Neural progenitor cell (in vitro differentiated cells): ENCODE results near the gene BLOC1S4. TPM values are rescaled to one million over a fixed set of nuclear protein-coding genes. Genes with fewer than 3 reads are reported as not detected.

Experiments
- DNase-seq: peaks from one replicate; pipeline ENCODE4 v3.0.0-alpha.2; 2016; ENCODE audit warnings: low spot score
- H2AFZ ChIP-seq: fragments of 200-600 bp; sonication (generic); replicated peaks from 2 replicates; pipeline ENCODE4 v1.6.1; 2016; ENCODE audit warnings: antibody characterized with exemption
- H3F3A ChIP-seq: fragments of 200-600 bp; sonication (generic); 2 replicates; pipeline ENCODE4 v1.6.1; 2016; ENCODE audit warnings: antibody characterized with exemption, low read depth
- H3K27ac ChIP-seq: fragments of 200-600 bp; sonication (generic); 2 replicates; pipeline ENCODE4 v1.5.1; 2016; ENCODE audit warnings: mild to moderate bottlenecking
- H3K27me3 ChIP-seq: fragments of 200-600 bp; sonication (generic); 2 replicates; pipeline ENCODE4 v1.6.1; 2016; ENCODE audit warnings: mild to moderate bottlenecking, moderate library complexity
- H3K36me3 ChIP-seq: fragments of 200-600 bp; sonication (generic); 2 replicates; pipeline ENCODE4 v1.5.1; 2016
- H3K4me1 ChIP-seq: fragments of 200-600 bp; sonication (generic); 2 replicates; pipeline ENCODE4 v1.6.1; 2016; ENCODE audit warnings: mixed run types
- H3K4me2 ChIP-seq: fragments of 200-600 bp; sonication (generic); 2 replicates; pipeline ENCODE4 v1.6.1; 2016
- H3K4me3 ChIP-seq: fragments of 200-600 bp; sonication (generic); 2 replicates; pipeline ENCODE4 v1.5.1; 2016
- H3K79me2 ChIP-seq: fragments of 200-600 bp; sonication (generic); 2 replicates; pipeline ENCODE4 v1.6.1; 2016; ENCODE audit warnings: low read depth
- H3K9ac ChIP-seq: fragments of 200-600 bp; sonication (generic); 2 replicates; pipeline ENCODE4 v1.6.1; 2016
- H3K9me3 ChIP-seq: fragments of 200-600 bp; sonication (generic); 2 replicates; pipeline ENCODE4 v1.5.1; 2016; ENCODE audit warnings: low read depth
- H4K20me1 ChIP-seq: fragments of 200-600 bp; sonication (generic); 2 replicates; pipeline ENCODE4 v1.6.1; 2016; ENCODE audit warnings: low read depth
- H3K27ac Mint-ChIP-seq: 3 replicates; pipeline ENCODE4 v1.8.0; 2021; ENCODE audit warnings: mixed read lengths
- H3K27me3 Mint-ChIP-seq: 2 replicates; pipeline ENCODE4 v1.8.0; 2022; ENCODE audit warnings: low read depth, mild to moderate bottlenecking, inconsistent platforms, moderate library complexity, mixed read lengths; ENCODE audit not compliant: insufficient read depth
- H3K36me3 Mint-ChIP-seq: 3 replicates; pipeline ENCODE4 v1.8.0; 2021; ENCODE audit warnings: mixed read lengths
- H3K4me1 Mint-ChIP-seq: 3 replicates; pipeline ENCODE4 v1.8.0; 2021; ENCODE audit warnings: mixed read lengths
- H3K4me3 Mint-ChIP-seq: 3 replicates; pipeline ENCODE4 v1.8.0; 2021; ENCODE audit warnings: mild to moderate bottlenecking, moderate library complexity, mixed read lengths
- H3K9me3 Mint-ChIP-seq: 3 replicates; pipeline ENCODE4 v1.8.0; 2020; ENCODE audit warnings: mixed read lengths
- CTCF ChIP-seq: fragments of 200-600 bp; sonication (generic); IDR thresholded peaks from 2 replicates; pipeline ENCODE4 v1.5.1; 2017; ENCODE audit warnings: antibody characterized with exemption, mild to moderate bottlenecking
- EZH2 ChIP-seq: fragments of 200-600 bp; sonication (generic); IDR thresholded peaks from 2 replicates; pipeline ENCODE4 v1.6.1; 2017; ENCODE audit warnings: antibody characterized with exemption, mild to moderate bottlenecking, moderate library complexity
- EZH2phosphoT487 ChIP-seq: fragments of 200-600 bp; sonication (generic); IDR thresholded peaks from 2 replicates; pipeline ENCODE4 v1.6.1; 2017; ENCODE audit warnings: antibody characterized with exemption
- total RNA-seq: library from RNA; depleted of rRNA; stranded (reverse); fragments of >200 nt; gene quantifications from 2 replicates; pipeline ENCODE4 v1.2.3, GENCODE V29; 2015; ENCODE audit warnings: low replicate concordance

BLOC1S4 gene
- total RNA-seq, 1 donor from 2014 or later, result 10.5 TPM

- H3K9me3 ChIP-seq, result no peaks in the 10 kb centered on the region
- Mint-ChIP-seq H3K27ac (no peak overlapping the region), H3K9me3 (no peaks in the 10 kb centered on the region), H3K36me3 (no peaks in the 10 kb centered on the region), H3K27me3 (peaks cover 15% of the 10 kb centered on the region), H3K4me3 (no peak overlapping the region), H3K4me1 (peaks cover 7% of the 10 kb centered on the region)
- TF ChIP-seq EZH2 (no peak), CTCF (no peak)
- no peaks in the 10 kb centered on the region for H3K4me1 ChIP-seq
- H3K36me3 ChIP-seq, result no peaks in the 10 kb centered on the region
- no peak overlapping the region for H2AFZ ChIP-seq
- no peaks in the 10 kb centered on the region for H4K20me1 ChIP-seq
- H3K4me2 ChIP-seq, result no peak overlapping the region
- DNase-seq, result no peak
- H3K4me3 ChIP-seq, result no peak overlapping the region
- H3K79me2 ChIP-seq, result no peaks in the 10 kb centered on the region
- H3K9ac ChIP-seq, result no peak overlapping the region
- H3K27me3 ChIP-seq, result no peaks in the 10 kb centered on the region
- no peaks in the 10 kb centered on the region for H3F3A ChIP-seq
- H3K27ac ChIP-seq, result no peak overlapping the region
Measured at GRCh38 chr4:6733358-6734164, 17.6 kb downstream of the BLOC1S4 start.

- no peaks in the 10 kb centered on the region for H3K4me1 ChIP-seq
- H3K79me2 ChIP-seq, result no peaks in the 10 kb centered on the region
- H3K36me3 ChIP-seq, result no peaks in the 10 kb centered on the region
- peaks cover 13% of the 10 kb centered on the region for H3K27me3 Mint-ChIP-seq
- H3K4me3 ChIP-seq, result no peak overlapping the region
- no peaks in the 10 kb centered on the region for H3K9me3 Mint-ChIP-seq
- no peak overlapping the region for H2AFZ ChIP-seq
- H3K4me3 Mint-ChIP-seq, result no peak overlapping the region
- H3K27me3 ChIP-seq, result no peaks in the 10 kb centered on the region
- H3K9me3 ChIP-seq, result no peaks in the 10 kb centered on the region
- H3K27ac ChIP-seq, result no peak overlapping the region
- H3K27ac Mint-ChIP-seq, result no peak overlapping the region
- no peak for TF ChIP-seq CTCF
- TF ChIP-seq EZH2, result no peak
- TF ChIP-seq EZH2phosphoT487, result no peak
- no peaks in the 10 kb centered on the region for H3K36me3 Mint-ChIP-seq
- no peak overlapping the region for H3K9ac ChIP-seq
- no peaks in the 10 kb centered on the region for H3F3A ChIP-seq
- no peak for DNase-seq
- peaks cover 6% of the 10 kb centered on the region for H3K4me1 Mint-ChIP-seq
- H3K4me2 ChIP-seq, result no peak overlapping the region
- no peaks in the 10 kb centered on the region for H4K20me1 ChIP-seq
Measured at GRCh38 chr4:6734165-6734786, 18.3 kb downstream of the BLOC1S4 start.

- Mint-ChIP-seq H3K36me3 (no peaks in the 10 kb centered on the region), H3K4me3 (no peak overlapping the region)
- no peaks in the 10 kb centered on the region for H3K36me3 ChIP-seq
Measured at GRCh38 chr4:6739920-6740319, 23.9 kb downstream of the BLOC1S4 start.

More at GRCh38 chr4:6739920-6740319, 23.9 kb downstream of the BLOC1S4 start:
- Histone ChIP-seq H4K20me1 (no peaks in the 10 kb centered on the region), H3K27me3 (no peaks in the 10 kb centered on the region), H2AFZ (no peak overlapping the region), H3K79me2 (no peaks in the 10 kb centered on the region), H3K9ac (no peak overlapping the region), H3K27ac (no peak overlapping the region), H3K4me3 (no peak overlapping the region), H3K4me1 (no peaks in the 10 kb centered on the region), H3K9me3 (no peaks in the 10 kb centered on the region), H3F3A (no peaks in the 10 kb centered on the region), H3K4me2 (no peak overlapping the region)
- no peak for DNase-seq
- Mint-ChIP-seq H3K4me1 (peaks cover under 1% of the 10 kb centered on the region), H3K27me3 (peaks cover 2% of the 10 kb centered on the region), H3K27ac (no peak overlapping the region), H3K9me3 (peaks cover 11% of the 10 kb centered on the region)
- no peak for TF ChIP-seq EZH2
- no peak for TF ChIP-seq EZH2phosphoT487
- TF ChIP-seq CTCF, result no peak
